HEK293 (cell line): ENCODE results near the gene USF3.

ENCODE experiments used
- CTCF ChIA-PET: fragments of 350-600 bp; formaldehyde crosslinking; extraction: SDS; loops from one replicate; lab custom pipeline; 2021; ENCODE audit warnings: antibody characterized with exemption; lab: Yijun Ruan, JAX
- POLR2A ChIA-PET: fragments of 300-600 bp; formaldehyde crosslinking; extraction: SDS; loops from one replicate; lab custom pipeline; 2020; ENCODE audit warnings: antibody characterized with exemption, inconsistent platforms; lab: Yijun Ruan, JAX
- H3K27ac ChIP-seq: fragments of 200-500 bp; sonication (Bioruptor generic); 2 replicates; pipeline ENCODE4 v1.5.1; 2014; ENCODE audit warnings: low read depth, low read length, control low read depth, inconsistent platforms; ENCODE audit errors: extremely low read depth
- H3K36me3 ChIP-seq, 2 experiments: fragments of 200-500 bp in 1 of 2; sonication (Bioruptor generic) in 1 of 2; 1 replicate in 1 of 2; 2 replicates in 1 of 2; pipeline ENCODE4 v1.5.1; 2014 to 2017; ENCODE audit warnings: inconsistent platforms in 2 of 2, low read length in 2 of 2; ENCODE audit not compliant: control insufficient read depth in 2 of 2, insufficient read depth in 1 of 2
- H3K4me1 ChIP-seq: fragments of 200-500 bp; sonication (Bioruptor generic); 2 replicates; pipeline ENCODE4 v1.5.1; 2014; ENCODE audit warnings: mild to moderate bottlenecking, low read length, inconsistent platforms; ENCODE audit not compliant: control insufficient read depth, insufficient read depth
- H3K4me3 ChIP-seq: 2 replicates; pipeline ENCODE4 v1.5.1; 2011; ENCODE audit warnings: low read depth, mild to moderate bottlenecking, control low read depth, low read length, moderate library complexity
- H3K9me3 ChIP-seq: fragments of 200-500 bp; sonication (Bioruptor generic); 2 replicates; pipeline ENCODE4 v1.5.1; 2014; ENCODE audit warnings: low read depth, low read length, inconsistent platforms; ENCODE audit not compliant: control insufficient read depth, insufficient read depth
- BCL6B ChIP-seq: fragments of 450-650 bp; formaldehyde crosslinking; IDR thresholded peaks from 2 replicates; pipeline ENCODE4 v1.5.1; 2017; ENCODE audit warnings: missing biosample characterization, missing genetic modification characterization
- EGR2 ChIP-seq: fragments of 450-650 bp; formaldehyde crosslinking; IDR thresholded peaks from 2 replicates; pipeline ENCODE4 v1.5.1; 2016; ENCODE audit warnings: low read depth, missing biosample characterization, missing genetic modification characterization
- GFI1B ChIP-seq: fragments of 450-650 bp; formaldehyde crosslinking; IDR thresholded peaks from 2 replicates; pipeline ENCODE4 v1.5.1; 2016; ENCODE audit warnings: missing biosample characterization, missing genetic modification characterization
- KLF16 ChIP-seq: fragments of 450-650 bp; formaldehyde crosslinking; IDR thresholded peaks from 2 replicates; pipeline ENCODE4 v1.5.1; 2017; ENCODE audit warnings: missing biosample characterization, missing genetic modification characterization
- OVOL3 ChIP-seq: fragments of 450-650 bp; formaldehyde crosslinking; IDR thresholded peaks from 2 replicates; pipeline ENCODE4 v1.5.1; 2016; ENCODE audit warnings: missing biosample characterization, missing genetic modification characterization
- TSHZ1 ChIP-seq: fragments of 450-650 bp; formaldehyde crosslinking; IDR thresholded peaks from 2 replicates; pipeline ENCODE4 v1.5.1; 2016; ENCODE audit warnings: missing biosample characterization, missing genetic modification characterization, borderline replicate concordance
- YY1 ChIP-seq: fragments of 450-650 bp; formaldehyde crosslinking; IDR thresholded peaks from 2 replicates; pipeline ENCODE4 v1.5.1; 2018; ENCODE audit warnings: missing biosample characterization, missing genetic modification characterization
- ZNF202 ChIP-seq: fragments of 450-650 bp; formaldehyde crosslinking; IDR thresholded peaks from 2 replicates; pipeline ENCODE4 v1.5.1; 2016; ENCODE audit warnings: missing biosample characterization, missing genetic modification characterization, borderline replicate concordance
- ZNF23 ChIP-seq: fragments of 450-650 bp; formaldehyde crosslinking; IDR thresholded peaks from 2 replicates; pipeline ENCODE4 v1.5.1; 2016; ENCODE audit warnings: missing biosample characterization, missing genetic modification characterization, borderline replicate concordance
- ZNF26 ChIP-seq: fragments of 450-650 bp; formaldehyde crosslinking; IDR thresholded peaks from 2 replicates; pipeline ENCODE4 v1.5.1; 2016; ENCODE audit warnings: missing biosample characterization, missing genetic modification characterization
- ZNF280C ChIP-seq: fragments of 450-650 bp; formaldehyde crosslinking; IDR thresholded peaks from 2 replicates; pipeline ENCODE4 v1.5.1; 2016; ENCODE audit warnings: missing biosample characterization, missing genetic modification characterization
- ZNF394 ChIP-seq: fragments of 450-650 bp; formaldehyde crosslinking; IDR thresholded peaks from 2 replicates; pipeline ENCODE4 v1.5.1; 2016; ENCODE audit warnings: missing biosample characterization, missing genetic modification characterization, mild to moderate bottlenecking, moderate library complexity, borderline replicate concordance
- ZNF621 ChIP-seq: fragments of 450-650 bp; formaldehyde crosslinking; IDR thresholded peaks from 2 replicates; pipeline ENCODE4 v1.5.1; 2017; ENCODE audit warnings: missing biosample characterization, missing genetic modification characterization
- ZNF623 ChIP-seq: fragments of 450-650 bp; formaldehyde crosslinking; IDR thresholded peaks from 2 replicates; pipeline ENCODE4 v1.5.1; 2016; ENCODE audit warnings: missing biosample characterization, missing genetic modification characterization
- ZNF670 ChIP-seq: fragments of 450-650 bp; formaldehyde crosslinking; IDR thresholded peaks from 2 replicates; pipeline ENCODE4 v1.5.1; 2016; ENCODE audit warnings: missing biosample characterization, missing genetic modification characterization, low read depth
- ZNF707 ChIP-seq: fragments of 450-650 bp; formaldehyde crosslinking; IDR thresholded peaks from 2 replicates; pipeline ENCODE4 v1.5.1; 2016; ENCODE audit warnings: missing biosample characterization, missing genetic modification characterization
- ZSCAN30 ChIP-seq: fragments of 450-650 bp; IDR thresholded peaks from 2 replicates; pipeline ENCODE4 v1.5.1; 2018; ENCODE audit warnings: missing biosample characterization, mild to moderate bottlenecking, missing genetic modification characterization, moderate library complexity
- TF ChIP-seq, protein P1 (sequence below): fragments of 450-650 bp; IDR thresholded peaks from 2 replicates; pipeline ENCODE4 v1.5.1; 2018; ENCODE audit warnings: missing biosample characterization, mild to moderate bottlenecking, missing genetic modification characterization

The USF3 gene

DNA sequence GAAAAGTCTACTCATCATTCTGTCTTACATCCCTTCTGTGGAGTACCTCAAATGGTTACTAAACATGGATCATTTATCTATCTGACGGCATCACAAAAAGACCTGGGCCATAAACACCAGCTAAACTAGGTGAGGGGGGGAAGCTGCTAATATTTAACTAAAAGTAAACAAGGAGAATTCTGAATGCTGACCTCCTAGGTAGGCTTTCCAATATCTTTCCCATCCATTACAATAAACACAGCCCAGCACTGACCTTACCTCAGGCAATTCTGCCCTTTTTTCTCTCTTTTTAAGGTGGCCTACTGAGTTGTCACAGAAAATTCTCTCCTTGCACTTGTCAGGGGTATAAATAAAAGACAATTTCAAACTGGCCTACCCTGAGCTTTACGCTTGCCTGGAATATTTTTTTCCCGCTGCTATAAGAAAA lies 33.1 kb downstream of the USF3 start:
- TF ChIP-seq ZNF707 (tag by site-specific recombination) (no peak), OVOL3 (tag by site-specific recombination) (no peak), TSHZ1 (no peak), EGR2 (tag by site-specific recombination) (no peak), ZNF621 (tag by site-specific recombination) (no peak), BCL6B (tag by site-specific recombination) (no peak), ZNF623 (tag by site-specific recombination) (no peak), ZNF280C (tag by site-specific recombination) (no peak), ZSCAN30 (tag by site-specific recombination) (no peak), ZNF670 (tag by site-specific recombination) (no peak), ZNF202 (tag by site-specific recombination) (no peak), KLF16 (tag by site-specific recombination) (no peak), ZNF394 (tag by site-specific recombination) (no peak)
- TF ChIP-seq, all 188 proteins: peak for 0
- POLR2A ChIA-PET: no interaction called here
- Histone ChIP-seq H3K27ac (no peak overlapping the region), H3K4me3 (no peak overlapping the region), H3K9me3 (no peaks in the 10 kb centered on the region), H3K4me1 (no peaks in the 10 kb centered on the region), H3K36me3 (peaks cover 0 to 20% of the 10 kb centered on the region in 2 experiments; a peak in 2 of 3 replicates)
- CTCF ChIA-PET: interaction anchor here (0.6 kb wide), 1 partner anchor 54 kb away, joined by 6 read pairs; no protein-coding TSS in a partner anchor

- Histone ChIP-seq H3K36me3 (peaks cover 0 to 20% of the 10 kb centered on the region in 2 experiments; a peak in 2 of 3 replicates), H3K4me1 (no peaks in the 10 kb centered on the region), H3K9me3 (no peaks in the 10 kb centered on the region), H3K27ac (no peak overlapping the region), H3K4me3 (no peak overlapping the region)
- POLR2A ChIA-PET: no interaction called here
- TF ChIP-seq GFI1B (no peak), ZNF23 (tag by site-specific recombination) (no peak), EGR2 (tag by site-specific recombination) (no peak), ZNF26 (tag by site-specific recombination) (no peak), YY1 (tag by site-specific recombination) (no peak)
- TF ChIP-seq, protein P1, sequence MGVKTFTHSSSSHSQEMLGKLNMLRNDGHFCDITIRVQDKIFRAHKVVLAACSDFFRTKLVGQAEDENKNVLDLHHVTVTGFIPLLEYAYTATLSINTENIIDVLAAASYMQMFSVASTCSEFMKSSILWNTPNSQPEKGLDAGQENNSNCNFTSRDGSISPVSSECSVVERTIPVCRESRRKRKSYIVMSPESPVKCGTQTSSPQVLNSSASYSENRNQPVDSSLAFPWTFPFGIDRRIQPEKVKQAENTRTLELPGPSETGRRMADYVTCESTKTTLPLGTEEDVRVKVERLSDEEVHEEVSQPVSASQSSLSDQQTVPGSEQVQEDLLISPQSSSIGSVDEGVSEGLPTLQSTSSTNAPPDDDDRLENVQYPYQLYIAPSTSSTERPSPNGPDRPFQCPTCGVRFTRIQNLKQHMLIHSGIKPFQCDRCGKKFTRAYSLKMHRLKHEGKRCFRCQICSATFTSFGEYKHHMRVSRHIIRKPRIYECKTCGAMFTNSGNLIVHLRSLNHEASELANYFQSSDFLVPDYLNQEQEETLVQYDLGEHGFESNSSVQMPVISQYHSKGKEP (tag by site-specific recombination): no peak
- CTCF ChIA-PET: interaction anchor here (0.6 kb wide), 1 partner anchor 54 kb away, joined by 6 read pairs; no protein-coding TSS in a partner anchor
These were observed 33.6 kb downstream of the USF3 start for GRCh38 chr3:113662824-113663223.
